Left lung (tissue), 10 donors: ENCODE results near the gene SEMA4B. TPM values are rescaled to one million over a fixed set of nuclear protein-coding genes. Genes with fewer than 3 reads are reported as not detected.
A peak's percentile ranks its signal among the peaks of the same experiment; 100 is the strongest.
"Not testable (repeated sequence)": the region's sequence is repeated elsewhere in the genome, so short reads cannot be mapped to it uniquely, and the experiment has no call there.

Experiments
- ATAC-seq: fragments of 200-7000 bp; cut with Tn5 transposase; one replicate; pipeline ENCODE4 v1.9.1; 2020; ENCODE audit warnings: moderate library complexity
- DNase-seq, 4 donors: peaks; one replicate each; pipeline ENCODE4 v3.0.0-alpha.2; 2013 to 2020
- H3K27ac ChIP-seq, 2 donors: fragments of 200-600 bp; sonication (generic) in 1 of 2; one replicate each; pipeline versions ENCODE4 v1.5.0 to v1.8.0; 2020 to 2021
- H3K27me3 ChIP-seq, 2 donors: fragments of 200-600 bp; sonication (generic) in 1 of 2; one replicate each; pipeline versions ENCODE4 v1.5.0 to v1.8.0; 2020 to 2021
- H3K36me3 ChIP-seq, 2 donors: fragments of 200-600 bp; sonication (generic) in 1 of 2; one replicate each; pipeline versions ENCODE4 v1.5.0 to v1.8.0; 2020 to 2021
- H3K4me1 ChIP-seq, 2 donors: fragments of 200-600 bp; one replicate each; pipeline ENCODE4 v1.8.0; 2021
- H3K4me3 ChIP-seq, 2 donors: fragments of 200-600 bp; sonication (generic) in 1 of 2; one replicate each; pipeline versions ENCODE4 v1.5.0 to v1.8.0; 2020 to 2021; ENCODE audit warnings: mild to moderate bottlenecking in 1 of 2
- H3K9me3 ChIP-seq, 2 donors: fragments of 200-600 bp; sonication (generic) in 1 of 2; one replicate each; pipeline versions ENCODE4 v1.5.0 to v1.8.0; 2020 to 2021
- CTCF ChIP-seq, 2 donors: fragments of 200-600 bp; sonication (generic) in 1 of 2; IDR thresholded peaks; one replicate each; pipeline versions ENCODE4 v1.5.0 to v1.8.0; 2021; ENCODE audit warnings: antibody characterized with exemption in 2 of 2
- intact Hi-C, 2 donors: fragments of 100-400 bp; cut with DNase I; formaldehyde crosslinking; loops; one replicate each; pipeline versions ENCODE4 v1.11.2 to v1.14.2; 2022
- polyA plus RNA-seq, 6 donors: library from polyadenylated mRNA; unstranded; fragments of 120-200 nt; gene quantifications; one replicate each; pipeline ENCODE4 v1.2.1, GENCODE V29; 2013; ENCODE audit not compliant: insufficient read length in 6 of 6
- total RNA-seq, 2 donors: library from RNA; stranded (reverse); fragmentation: NEBNext Ultra II Directional; extraction: Animal tissue kit (Norgen Biotek cat#: 25700); gene quantifications; one replicate each; pipeline ENCODE4 v1.2.1, GENCODE V29; 2021
- donor health status: DM: no; HTN: yes; CAD: no.
- donor health status: DM: no; HTN: no; CAD: no.

The SEMA4B gene
- total and polyA plus RNA-seq, 8 donors, result 22.8 to 66.7 (median 26.6) TPM

- no peak for TF ChIP-seq CTCF (IDR thresholded peaks at IDR 0.05)
- intact Hi-C loops, result no loop called here
These were observed 43.0 kb downstream of the SEMA4B start for GRCh38 chr15:90243943-90244639.

GRCh38 chr15:90248789-90249202 is 47.7 kb downstream of the SEMA4B start:
- peaks cover 0 to 14% of the 10 kb centered on the region in 2 donors for H3K4me1 ChIP-seq
- DNase-seq (no peak), ATAC-seq (no peak)
- peak overlapping the region; percentile 49 to 52 for H3K4me3 ChIP-seq
- H3K36me3 ChIP-seq, result no peaks in the 10 kb centered on the region
- no peak for TF ChIP-seq CTCF (IDR thresholded peaks at IDR 0.05)
- no peaks in the 10 kb centered on the region for H3K9me3 ChIP-seq
- H3K27ac ChIP-seq, result peak overlapping the region in 1 of 2 donors; percentile 63
- no peaks in the 10 kb centered on the region for H3K27me3 ChIP-seq
- intact Hi-C loops, result no loop called here

More at GRCh38 chr15:90243943-90244639, 43.0 kb downstream of the SEMA4B start:
- no peak for ATAC-seq
- Histone ChIP-seq H3K27ac (no peak overlapping the region), H3K9me3 (no peaks in the 10 kb centered on the region), H3K4me1 (peaks cover 0 to 3% of the 10 kb centered on the region in 2 donors), H3K4me3 (no peak overlapping the region), H3K36me3 (peaks cover 0 to 18% of the 10 kb centered on the region in 2 donors), H3K27me3 (no peaks in the 10 kb centered on the region)
- no peak for DNase-seq

GRCh38 chr15:90249203-90249863 is 48.2 kb downstream of the SEMA4B start, which contains the start of gene TTLL13:
TTLL13 (plus strand) TSS chr15:90249556; CDS start chr15:90250631, 1,075 bp downstream.
- H3K4me3 ChIP-seq, result peak within 1 kb of the TSS; percentile 49 to 52
- H3K36me3 ChIP-seq, result no peaks in the 10 kb centered on the region
- no peaks in the 10 kb centered on the region for H3K9me3 ChIP-seq
- peak within 1 kb of the TSS; percentile 10 to 63 for H3K27ac ChIP-seq
- TF ChIP-seq CTCF (IDR thresholded peaks at IDR 0.05), result no peak
- no peaks in the 10 kb centered on the region for H3K27me3 ChIP-seq
- DNase-seq (peak; percentile 85 to 98 (median 94)), ATAC-seq (peak; percentile 99)
- intact Hi-C loops, result no loop called here
- peaks cover 0 to 14% of the 10 kb centered on the region in 2 donors for H3K4me1 ChIP-seq

- intact Hi-C loops, result no loop called here
- no peak for TF ChIP-seq CTCF (IDR thresholded peaks at IDR 0.05)
- ATAC-seq (no peak), DNase-seq (no peak)
- H3K4me3 ChIP-seq, result no peak overlapping the region
- H3K9me3 ChIP-seq, result no peaks in the 10 kb centered on the region
- H3K27ac ChIP-seq, result no peak overlapping the region
- H3K27me3 ChIP-seq, result no peaks in the 10 kb centered on the region
- no peaks in the 10 kb centered on the region for H3K36me3 ChIP-seq
- H3K4me1 ChIP-seq, result no peaks in the 10 kb centered on the region
These were observed 56.6 kb downstream of the SEMA4B start for GRCh38 chr15:90257776-90258175.

GRCh38 chr15:90259524-90259923 is 58.4 kb downstream of the SEMA4B start:
- no peak for DNase-seq
- Histone ChIP-seq H3K36me3 (no peaks in the 10 kb centered on the region), H3K27ac (no peak overlapping the region), H3K4me1 (peaks cover under 1 to 6% of the 10 kb centered on the region in 2 donors), H3K9me3 (no peaks in the 10 kb centered on the region), H3K4me3 (no peak overlapping the region), H3K27me3 (no peaks in the 10 kb centered on the region)
- no peak for TF ChIP-seq CTCF (IDR thresholded peaks at IDR 0.05)
- intact Hi-C loops, result no loop called here
- ATAC-seq, result no peak

GRCh38 chr15:90260731-90261130 is 59.6 kb downstream of the SEMA4B start:
- intact Hi-C loops, H3K36me3 ChIP-seq, DNase-seq, H3K9me3 ChIP-seq, H3K27me3 ChIP-seq, H3K27ac ChIP-seq, H3K4me3 ChIP-seq, ATAC-seq: not testable (repeated sequence)
- H3K4me1 ChIP-seq, result peaks cover 3 to 11% of the 10 kb centered on the region in 2 donors
